CD4-positive, alpha-beta T cell treated with Interleukin-15 for 4 hours (primary cell): ENCODE results near the gene ADAM8.
"Not testable (repeated sequence)": the region's sequence is repeated elsewhere in the genome, so short reads cannot be mapped to it uniquely, and the experiment has no call there.

Experiments
- DNase-seq: peaks from one replicate; pipeline ENCODE4 v3.0.0-alpha.2; 2020; ENCODE audit warnings: low spot score

Gene ADAM8

GRCh38 chr10:133249975-133250754, 26.5 kb downstream of the ADAM8 start:
- DNase-seq, result no peak

- DNase-seq, result no peak
Measured at GRCh38 chr10:133249094-133249780, 27.4 kb downstream of the ADAM8 start.

- no peak for DNase-seq
Measured at GRCh38 chr10:133248334-133248715, 28.3 kb downstream of the ADAM8 start.

DNA sequence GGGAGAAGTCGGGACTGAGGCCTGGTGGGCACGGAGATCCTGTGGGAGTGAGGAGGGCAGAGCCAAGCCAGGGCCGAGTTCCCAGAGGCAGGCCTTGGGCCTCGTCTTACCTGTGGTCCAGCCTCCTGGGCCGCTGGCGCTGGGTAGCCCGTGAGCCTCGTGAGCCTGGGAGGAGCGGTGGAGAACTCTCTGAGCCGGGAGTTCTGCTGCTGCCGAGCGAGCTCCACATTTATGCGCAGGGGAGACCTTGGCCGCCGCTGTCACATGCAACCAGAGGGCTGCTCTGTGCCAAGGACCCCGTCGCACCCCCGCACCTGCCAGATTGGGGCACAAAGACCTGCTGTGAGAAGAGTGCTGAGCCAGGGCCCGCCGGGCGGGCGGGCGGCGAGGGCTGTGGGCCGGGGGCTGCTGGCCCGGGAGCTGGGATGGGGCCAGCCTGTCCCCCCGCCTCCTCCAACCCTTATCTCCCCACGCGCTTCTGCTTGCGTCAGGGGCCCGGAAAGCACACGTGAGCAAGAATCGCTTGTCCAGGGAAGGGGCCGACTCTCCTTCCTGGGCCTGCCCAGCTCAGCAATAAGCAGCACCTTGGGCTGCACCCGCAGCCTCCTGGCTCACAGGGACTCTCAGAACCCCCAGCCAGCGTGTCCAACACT, 28.9 kb downstream of the ADAM8 start:
- DNase-seq, result no peak

DNA sequence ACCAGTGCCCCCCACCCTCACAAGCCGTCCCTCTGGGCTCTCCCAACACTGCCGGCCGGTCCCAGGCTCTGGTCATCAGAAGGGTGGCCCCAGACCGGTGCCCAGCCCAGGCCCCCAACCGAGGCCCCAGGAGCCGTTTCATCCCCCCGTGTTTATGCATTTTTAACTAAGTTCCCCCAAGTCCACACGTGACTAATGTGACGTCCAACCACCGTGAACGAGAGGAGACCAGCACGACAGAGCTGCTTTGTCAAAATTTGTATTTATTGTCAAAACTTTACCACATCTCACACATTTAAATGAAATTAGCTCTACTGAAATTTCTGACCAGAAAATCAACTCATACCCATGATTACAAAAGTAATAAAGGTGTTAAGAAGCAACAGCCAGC, 30.4 kb downstream of the ADAM8 start:
- DNase-seq, result no peak

- DNase-seq, result no peak
Measured at GRCh38 chr10:133245439-133246235, 31.0 kb downstream of the ADAM8 start.

DNA sequence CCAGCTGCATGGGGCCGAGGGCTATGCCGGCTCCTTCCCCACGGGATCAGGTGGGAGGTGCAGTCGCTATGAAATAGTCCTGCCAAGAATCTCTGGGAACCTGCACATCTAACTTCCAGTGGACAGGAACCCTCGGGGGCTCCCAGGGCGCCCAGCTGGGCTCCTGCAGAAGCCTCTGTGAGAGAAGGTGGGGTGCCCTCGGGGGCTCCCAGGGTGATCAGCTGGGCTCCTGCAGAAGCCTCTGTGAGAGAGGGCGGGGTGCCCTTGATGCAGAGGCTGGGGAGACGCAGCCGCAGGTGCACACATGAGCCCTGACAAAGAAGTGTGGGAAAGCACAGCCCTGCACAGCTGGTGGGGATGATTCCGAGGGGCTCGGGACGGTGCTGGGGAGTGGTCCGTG, 33.1 kb downstream of the ADAM8 start:
- DNase-seq, result no peak

GRCh38 chr10:133242611-133243356, 33.9 kb downstream of the ADAM8 start:
- no peak for DNase-seq

DNA sequence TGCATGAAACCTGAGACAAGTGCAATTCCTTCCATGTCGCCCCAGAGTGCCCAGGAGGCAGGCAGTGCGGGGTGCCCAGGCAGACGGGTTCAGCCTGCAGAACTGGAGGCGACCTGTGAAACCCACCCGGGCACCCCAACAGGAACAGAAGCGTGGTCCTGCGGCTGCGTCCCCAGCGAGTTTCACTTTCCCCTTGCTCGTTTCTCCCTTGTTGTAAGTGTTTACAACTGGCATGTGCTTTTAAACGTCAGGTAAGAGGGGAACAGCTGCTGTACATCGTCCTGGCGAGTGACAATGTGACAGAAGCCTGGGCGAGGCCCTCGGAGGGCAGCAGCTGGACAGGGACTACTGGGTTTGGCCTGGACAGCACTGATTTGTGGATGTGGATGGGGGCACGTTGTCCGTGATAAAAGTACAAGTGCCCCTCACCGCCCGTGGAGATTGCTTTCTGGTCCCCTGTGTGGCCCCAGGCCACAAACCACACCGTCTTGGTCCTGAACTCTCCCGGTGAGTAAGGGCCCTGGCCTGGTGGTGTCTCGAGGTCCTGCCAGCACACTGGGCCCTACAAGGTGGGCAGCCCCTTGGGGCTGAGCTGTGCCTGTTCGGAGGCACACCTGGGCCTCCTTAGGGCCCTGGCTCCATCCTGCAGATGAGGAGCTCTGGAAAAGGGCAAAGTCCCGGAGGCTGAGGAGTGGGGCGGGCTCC, 35.0 kb downstream of the ADAM8 start:
- DNase-seq, result peak; percentile 17

DNA sequence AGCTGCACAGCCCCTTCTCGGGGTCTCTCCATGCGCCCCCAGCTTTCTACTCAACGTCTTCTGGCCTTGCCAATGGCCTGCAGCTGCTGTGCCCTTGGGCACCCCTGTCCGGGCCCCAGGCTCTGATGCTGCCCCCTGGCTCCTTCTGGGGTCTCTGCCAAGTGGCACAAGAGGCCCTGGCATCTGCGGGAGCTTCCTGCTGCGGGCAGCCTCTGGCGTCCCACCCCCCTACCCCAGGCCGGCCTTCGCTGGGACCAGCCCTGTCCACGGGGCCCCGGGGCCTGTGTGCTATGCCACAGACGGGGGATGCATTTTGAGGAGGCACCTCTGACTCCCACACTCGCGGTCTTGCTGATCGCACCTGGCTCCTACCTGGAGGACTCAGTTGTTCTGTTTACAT, 36.7 kb downstream of the ADAM8 start:
- DNase-seq, result no peak

DNA sequence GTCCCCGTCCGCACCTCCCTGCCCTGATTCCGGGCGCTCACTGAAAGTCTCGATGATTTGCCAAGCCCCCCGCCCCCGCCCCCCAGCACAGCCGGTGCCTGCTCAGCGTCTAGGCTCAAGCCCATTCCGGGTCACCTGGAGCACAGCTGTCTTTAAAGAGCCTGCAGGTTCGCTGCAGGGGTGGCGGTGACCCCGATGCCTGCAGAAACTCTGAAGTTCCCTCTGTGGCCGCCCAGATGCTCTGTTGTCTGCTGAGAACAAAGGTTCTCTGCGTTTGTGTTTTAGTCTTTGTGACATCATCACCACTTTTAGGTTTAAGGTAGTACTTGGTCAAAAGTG, 38.2 kb downstream of the ADAM8 start:
- DNase-seq, result no peak

- DNase-seq, result no peak
Measured at GRCh38 chr10:133237588-133238465, 38.8 kb downstream of the ADAM8 start, which contains the start of gene VENTX. VENTX (plus strand) TSS chr10:133237855; CDS start chr10:133237915, 60 bp downstream.

- DNase-seq, result no peak
Measured at GRCh38 chr10:133237241-133237587, 39.5 kb downstream of the ADAM8 start.

GRCh38 chr10:133236401-133237240, 40.0 kb downstream of the ADAM8 start:
- no peak for DNase-seq

DNA sequence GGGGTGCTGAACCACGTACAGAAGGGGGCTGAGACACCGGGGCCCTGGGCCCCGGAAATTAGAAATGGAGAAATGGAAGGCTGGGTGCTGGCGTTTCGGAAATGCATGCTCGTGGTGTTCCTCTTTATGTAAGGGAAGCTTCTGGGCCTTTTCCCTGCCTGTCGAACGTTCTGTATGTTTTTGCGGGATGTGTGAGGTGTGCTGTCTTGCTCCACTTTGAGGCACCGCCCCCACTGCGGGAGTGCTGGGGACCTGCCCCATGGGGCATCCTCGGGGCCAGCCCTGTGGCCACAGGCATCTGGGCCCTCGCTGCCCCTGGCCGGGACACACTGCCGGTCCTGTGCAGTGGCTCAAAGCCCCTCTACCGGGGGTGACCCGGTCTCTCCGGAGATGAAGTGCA, 40.7 kb downstream of the ADAM8 start:
- no peak for DNase-seq

GRCh38 chr10:133235265-133235855, 41.3 kb downstream of the ADAM8 start:
- DNase-seq, result no peak

GRCh38 chr10:133234796-133235195, 41.9 kb downstream of the ADAM8 start:
- not testable (repeated sequence) for DNase-seq

GRCh38 chr10:133231946-133232574, 44.6 kb downstream of the ADAM8 start:
- no peak for DNase-seq
